Measurements from ENCODE around the gene RIMS3.
"Not testable (repeated sequence)": the region's sequence is repeated elsewhere in the genome, so short reads cannot be mapped to it uniquely, and the experiment has no call there.

RIMS3 gene

GRCh38 chr1:40665335-40666171 is at the start of gene RIMS3:
TSS of gene RIMS3 (minus strand) at chr1:40665682. CDS start at chr1:40641925, 23,757 bp downstream.
- DNase-seq: peak; percentile 6

GRCh38 chr1:40712997-40713396 is 47.5 kb upstream of the RIMS3 start:
- DNase-seq: no peak

- DNase-seq: no peak
These were observed 47.0 kb upstream of the RIMS3 start for GRCh38 chr1:40712405-40712944.

- DNase-seq: no peak
These were observed 46.3 kb upstream of the RIMS3 start for GRCh38 chr1:40711465-40712404.

GRCh38 chr1:40710581-40711315 is 45.3 kb upstream of the RIMS3 start:
- no peak for DNase-seq

GRCh38 chr1:40709802-40710278 is 44.4 kb upstream of the RIMS3 start:
- no peak for DNase-seq

GRCh38 chr1:40709100-40709801 is 43.8 kb upstream of the RIMS3 start:
- peak; percentile 97 for DNase-seq

- DNase-seq: peak; percentile 95
These were observed 43.2 kb upstream of the RIMS3 start for GRCh38 chr1:40708750-40709099.

- DNase-seq: no peak
These were observed 41.1 kb upstream of the RIMS3 start for GRCh38 chr1:40706626-40707025.

GRCh38 chr1:40704817-40705733 is 39.6 kb upstream of the RIMS3 start:
- no peak for DNase-seq

GRCh38 chr1:40703316-40703715 is 37.8 kb upstream of the RIMS3 start:
- no peak for DNase-seq

- not testable (repeated sequence) for DNase-seq
These were observed 37.3 kb upstream of the RIMS3 start for GRCh38 chr1:40702810-40703209.

- no peak for DNase-seq
These were observed 36.2 kb upstream of the RIMS3 start for GRCh38 chr1:40701684-40702083.

- no peak for DNase-seq
These were observed 34.3 kb upstream of the RIMS3 start for GRCh38 chr1:40699787-40700186.

GRCh38 chr1:40697436-40697835 is 32.0 kb upstream of the RIMS3 start:
- DNase-seq: no peak

- DNase-seq: no peak
These were observed 30.8 kb upstream of the RIMS3 start for GRCh38 chr1:40696294-40696693.

GRCh38 chr1:40694353-40694874 is 28.9 kb upstream of the RIMS3 start:
- DNase-seq: no peak

GRCh38 chr1:40693425-40693824 is 27.9 kb upstream of the RIMS3 start:
- DNase-seq: no peak

GRCh38 chr1:40692429-40692895 is 27.0 kb upstream of the RIMS3 start:
- no peak for DNase-seq

All from NCI-H446 treated with DMSO at 0.1 percent for 48 hours (cell line).